ENCODE results near the gene GRAP2. TPM values are rescaled to one million over a fixed set of nuclear protein-coding genes. Genes with fewer than 3 reads are reported as not detected.

Gene GRAP2
- total and polyA plus RNA-seq, 5 donors, result 1.6 to 5.5 (median 3.2) TPM

GRCh38 chr22:39913886-39914285 lies 13.0 kb downstream of the GRAP2 start:
- H3K9me3 ChIP-seq (ENCODE audit: control insufficient read depth, low read length), result no peaks in the 10 kb centered on the region
- 41% methylated on average over 2 of the region's 2 CpGs for WGBS
- no peak overlapping the region for H3K4me3 ChIP-seq (ENCODE audit: low read length)
- no peak overlapping the region for H3K27ac ChIP-seq (ENCODE audit: low read length)
- intact Hi-C loops (cut with DNase I), result no loop called here
- no peaks in the 10 kb centered on the region for H3K27me3 ChIP-seq (ENCODE audit: control insufficient read depth, insufficient read depth)
- no peak for ATAC-seq
- H3K4me1 ChIP-seq (ENCODE audit: control insufficient read depth, insufficient read depth, low read length), result no peaks in the 10 kb centered on the region
- no peak for DNase-seq

GRCh38 chr22:39914584-39914983 lies 13.7 kb downstream of the GRAP2 start:
- ATAC-seq (no peak), DNase-seq (no peak)
- no peak overlapping the region for H3K27ac ChIP-seq (ENCODE audit: low read length)
- WGBS, result 92% methylated on average over 9 of the region's 9 CpGs
- intact Hi-C loops (cut with DNase I), result no loop called here
- no peak overlapping the region for H3K4me3 ChIP-seq (ENCODE audit: low read length)
- no peaks in the 10 kb centered on the region for H3K9me3 ChIP-seq (ENCODE audit: control insufficient read depth, low read length)
- H3K4me1 ChIP-seq (ENCODE audit: control insufficient read depth, insufficient read depth, low read length), result no peaks in the 10 kb centered on the region
- no peaks in the 10 kb centered on the region for H3K27me3 ChIP-seq (ENCODE audit: control insufficient read depth, insufficient read depth)

GRCh38 chr22:39915295-39915726 lies 14.4 kb downstream of the GRAP2 start:
- Histone ChIP-seq H3K27me3 (ENCODE audit: control insufficient read depth, insufficient read depth) (no peaks in the 10 kb centered on the region), H3K9me3 (ENCODE audit: control insufficient read depth, low read length) (no peaks in the 10 kb centered on the region), H3K4me1 (ENCODE audit: control insufficient read depth, insufficient read depth, low read length) (no peaks in the 10 kb centered on the region), H3K27ac (ENCODE audit: low read length) (no peak overlapping the region), H3K4me3 (ENCODE audit: low read length) (no peak overlapping the region)
- 63% methylated on average over 4 of the region's 4 CpGs for WGBS
- ATAC-seq (no peak), DNase-seq (no peak)
- intact Hi-C loops (cut with DNase I), result no loop called here

GRCh38 chr22:39916496-39916895 lies 15.6 kb downstream of the GRAP2 start:
- Histone ChIP-seq H3K27me3 (ENCODE audit: control insufficient read depth, insufficient read depth) (no peaks in the 10 kb centered on the region), H3K9me3 (ENCODE audit: control insufficient read depth, low read length) (no peaks in the 10 kb centered on the region), H3K4me1 (ENCODE audit: control insufficient read depth, insufficient read depth, low read length) (no peaks in the 10 kb centered on the region), H3K4me3 (ENCODE audit: low read length) (no peak overlapping the region), H3K27ac (ENCODE audit: low read length) (no peak overlapping the region)
- ATAC-seq, result no peak
- 87% methylated on average over 3 of the region's 3 CpGs for WGBS
- DNase-seq, result no peak
- intact Hi-C loops (cut with DNase I), result no loop called here

- no peak for ATAC-seq
Observed at GRCh38 chr22:39917197-39917643, 16.3 kb downstream of the GRAP2 start.

GRCh38 chr22:39917776-39918495 lies 17.1 kb downstream of the GRAP2 start:
- ATAC-seq, result no peak
- intact Hi-C loops (cut with DNase I), result no loop called here
- Histone ChIP-seq H3K9me3 (ENCODE audit: control insufficient read depth, low read length) (no peaks in the 10 kb centered on the region), H3K27me3 (ENCODE audit: control insufficient read depth, insufficient read depth) (no peaks in the 10 kb centered on the region), H3K4me1 (ENCODE audit: control insufficient read depth, insufficient read depth, low read length) (no peaks in the 10 kb centered on the region), H3K27ac (ENCODE audit: low read length) (no peak overlapping the region), H3K4me3 (ENCODE audit: low read length) (no peak overlapping the region)
- no peak for DNase-seq
- 44% methylated on average over 12 of the region's 12 CpGs for WGBS

More at GRCh38 chr22:39917197-39917643, 16.3 kb downstream of the GRAP2 start:
- Histone ChIP-seq H3K4me3 (ENCODE audit: low read length) (no peak overlapping the region), H3K9me3 (ENCODE audit: control insufficient read depth, low read length) (no peaks in the 10 kb centered on the region), H3K27ac (ENCODE audit: low read length) (no peak overlapping the region), H3K4me1 (ENCODE audit: control insufficient read depth, insufficient read depth, low read length) (no peaks in the 10 kb centered on the region), H3K27me3 (ENCODE audit: control insufficient read depth, insufficient read depth) (no peaks in the 10 kb centered on the region)
- intact Hi-C loops (cut with DNase I), result no loop called here
- no peak for DNase-seq
- WGBS, result 62% methylated on average over 5 of the region's 5 CpGs

GRCh38 chr22:39920134-39920743 lies 19.4 kb downstream of the GRAP2 start:
- ATAC-seq (no peak), DNase-seq (no peak)
- H3K9me3 ChIP-seq (ENCODE audit: control insufficient read depth, low read length), result no peaks in the 10 kb centered on the region
- intact Hi-C loops (cut with DNase I), result no loop called here
- 65% methylated on average over 8 of the region's 8 CpGs for WGBS
- no peaks in the 10 kb centered on the region for H3K4me1 ChIP-seq (ENCODE audit: control insufficient read depth, insufficient read depth, low read length)
- no peak overlapping the region for H3K27ac ChIP-seq (ENCODE audit: low read length)
- H3K27me3 ChIP-seq (ENCODE audit: control insufficient read depth, insufficient read depth), result no peaks in the 10 kb centered on the region
- no peak overlapping the region for H3K4me3 ChIP-seq (ENCODE audit: low read length)

GRCh38 chr22:39923696-39924095 lies 22.8 kb downstream of the GRAP2 start:
- H3K27ac ChIP-seq (ENCODE audit: low read length), result no peak overlapping the region
- H3K27me3 ChIP-seq (ENCODE audit: control insufficient read depth, insufficient read depth), result peaks cover 3% of the 10 kb centered on the region
- WGBS, result 66% methylated on average over 5 of the region's 5 CpGs
- H3K9me3 ChIP-seq (ENCODE audit: control insufficient read depth, low read length), result no peaks in the 10 kb centered on the region
- H3K4me1 ChIP-seq (ENCODE audit: control insufficient read depth, insufficient read depth, low read length), result no peaks in the 10 kb centered on the region
- intact Hi-C loops (cut with DNase I), result no loop called here
- no peak for DNase-seq
- no peak for ATAC-seq
- no peak overlapping the region for H3K4me3 ChIP-seq (ENCODE audit: low read length)

GRCh38 chr22:39924286-39924685 lies 23.4 kb downstream of the GRAP2 start:
- peaks cover 3% of the 10 kb centered on the region for H3K27me3 ChIP-seq (ENCODE audit: control insufficient read depth, insufficient read depth)

GRCh38 chr22:39925273-39925672 lies 24.4 kb downstream of the GRAP2 start:
- WGBS, result 74% methylated on average over 2 of the region's 2 CpGs
- Histone ChIP-seq H3K4me1 (ENCODE audit: control insufficient read depth, insufficient read depth, low read length) (no peaks in the 10 kb centered on the region), H3K27ac (ENCODE audit: low read length) (no peak overlapping the region), H3K27me3 (ENCODE audit: control insufficient read depth, insufficient read depth) (peaks cover 3% of the 10 kb centered on the region), H3K4me3 (ENCODE audit: low read length) (no peak overlapping the region), H3K9me3 (ENCODE audit: control insufficient read depth, low read length) (no peaks in the 10 kb centered on the region)
- intact Hi-C loops (cut with DNase I), result no loop called here
- ATAC-seq (no peak), DNase-seq (no peak)

More at GRCh38 chr22:39924286-39924685, 23.4 kb downstream of the GRAP2 start:
- no peak overlapping the region for H3K27ac ChIP-seq (ENCODE audit: low read length)
- ATAC-seq (no peak), DNase-seq (no peak)
- no peak overlapping the region for H3K4me3 ChIP-seq (ENCODE audit: low read length)
- no peaks in the 10 kb centered on the region for H3K4me1 ChIP-seq (ENCODE audit: control insufficient read depth, insufficient read depth, low read length)
- H3K9me3 ChIP-seq (ENCODE audit: control insufficient read depth, low read length), result no peaks in the 10 kb centered on the region
- WGBS, result 88% methylated on average over 18 of the region's 18 CpGs
- intact Hi-C loops (cut with DNase I), result no loop called here

GRCh38 chr22:39925909-39926679 lies 25.2 kb downstream of the GRAP2 start:
- H3K4me1 ChIP-seq (ENCODE audit: control insufficient read depth, insufficient read depth, low read length), result no peaks in the 10 kb centered on the region
- H3K27me3 ChIP-seq (ENCODE audit: control insufficient read depth, insufficient read depth), result peaks cover 3% of the 10 kb centered on the region
- ATAC-seq, result no peak
- no peak overlapping the region for H3K4me3 ChIP-seq (ENCODE audit: low read length)
- DNase-seq, result no peak
- WGBS, result 68% methylated on average over 8 of the region's 8 CpGs
- H3K27ac ChIP-seq (ENCODE audit: low read length), result no peak overlapping the region
- H3K9me3 ChIP-seq (ENCODE audit: control insufficient read depth, low read length), result no peaks in the 10 kb centered on the region
- intact Hi-C loops (cut with DNase I), result no loop called here

All from right cardiac atrium (tissue), 5 donors.